Mesendoderm (in vitro differentiated cells): ENCODE results near the gene TMEM158.

Experiments
- DNase-seq: peaks from one replicate; pipeline ENCODE4 v3.0.0; 2013
- H2AK5ac ChIP-seq: 2 replicates; pipeline ENCODE4 v1.6.1; 2013; ENCODE audit warnings: low read length, inconsistent platforms
- H2BK120ac ChIP-seq: 2 replicates; pipeline ENCODE4 v1.6.1; 2013; ENCODE audit warnings: low read depth, mild to moderate bottlenecking, low read length, moderate library complexity, mixed read lengths
- H2BK15ac ChIP-seq: replicated peaks from 2 replicates; pipeline ENCODE4 v1.6.1; 2013; ENCODE audit warnings: low read depth, mild to moderate bottlenecking, moderate library complexity
- H2BK5ac ChIP-seq: 2 replicates; pipeline ENCODE4 v1.6.1; 2013; ENCODE audit warnings: low read length, inconsistent platforms
- H3K18ac ChIP-seq: 2 replicates; pipeline ENCODE4 v1.6.1; 2013; ENCODE audit warnings: mild to moderate bottlenecking, low read length, mixed read lengths
- H3K23ac ChIP-seq: one replicate; pipeline ENCODE4 v1.6.1; 2013; ENCODE audit warnings: low read length
- H3K27ac ChIP-seq: 2 replicates; pipeline ENCODE4 v1.5.1; 2013; ENCODE audit warnings: low read depth, mild to moderate bottlenecking, inconsistent platforms, low read length, moderate library complexity
- H3K27me3 ChIP-seq: 2 replicates; pipeline ENCODE4 v1.6.1; 2013; ENCODE audit warnings: low read length, control low read depth, mild to moderate bottlenecking, inconsistent platforms; ENCODE audit not compliant: insufficient read depth, poor library complexity
- H3K36me3 ChIP-seq: 2 replicates; pipeline ENCODE4 v1.6.1; 2013; ENCODE audit warnings: low read length, inconsistent platforms; ENCODE audit not compliant: control insufficient read depth, insufficient read depth
- H3K4ac ChIP-seq: one replicate; pipeline ENCODE4 v1.6.1; 2013; ENCODE audit warnings: low read depth, mild to moderate bottlenecking, low read length, moderate library complexity
- H3K4me1 ChIP-seq: 2 replicates; pipeline ENCODE4 v1.6.1; 2013; ENCODE audit warnings: low read depth, low read length, inconsistent platforms; ENCODE audit not compliant: control insufficient read depth
- H3K4me2 ChIP-seq: 2 replicates; pipeline ENCODE4 v1.6.1; 2013; ENCODE audit warnings: low read length
- H3K4me3 ChIP-seq: 2 replicates; pipeline ENCODE4 v1.5.1; 2013; ENCODE audit warnings: mild to moderate bottlenecking, low read length
- H3K56ac ChIP-seq: one replicate; pipeline ENCODE4 v1.6.1; 2013; ENCODE audit warnings: low read length
- H3K79me1 ChIP-seq: 2 replicates; pipeline ENCODE4 v1.6.1; 2013; ENCODE audit warnings: low read length, inconsistent platforms
- H3K79me2 ChIP-seq: 2 replicates; pipeline ENCODE4 v1.6.1; 2013; ENCODE audit warnings: mild to moderate bottlenecking, low read length; ENCODE audit not compliant: control insufficient read depth, insufficient read depth
- H3K9ac ChIP-seq: 2 replicates; pipeline ENCODE4 v1.6.1; 2013; ENCODE audit warnings: low read length, inconsistent platforms
- H4K5ac ChIP-seq: one replicate; pipeline ENCODE4 v1.6.1; 2013; ENCODE audit warnings: low read length
- H4K8ac ChIP-seq: one replicate; pipeline ENCODE4 v1.6.1; 2013; ENCODE audit warnings: low read depth, mild to moderate bottlenecking, control low read depth, low read length, moderate library complexity
- WGBS: extraction: QIAGEN DNeasy Blood & Tissue Kit; methylation state at CpG from one replicate; pipeline ENCODE4 v1.1.7; 2013; ENCODE audit warnings: low lambda C conversion rate, missing lambda C conversion rate; ENCODE audit not compliant: insufficient coverage; ENCODE audit errors: extremely low coverage; 5-methylcytosine and 5-hydroxymethylcytosine counted together

Gene TMEM158

GRCh38 chr3:45191424-45191823, 34.7 kb downstream of the TMEM158 start:
- Histone ChIP-seq H3K79me1 (no peaks in the 10 kb centered on the region), H4K8ac (no peak overlapping the region), H3K23ac (no peak overlapping the region), H3K4me3 (no peak overlapping the region), H3K27ac (no peak overlapping the region), H3K56ac (no peak overlapping the region), H3K79me2 (no peaks in the 10 kb centered on the region), H2BK5ac (no peak overlapping the region), H2BK15ac (no peak overlapping the region), H3K18ac (no peak overlapping the region), H3K4me2 (no peak overlapping the region), H3K27me3 (no peaks in the 10 kb centered on the region), H2BK120ac (no peak overlapping the region), H2AK5ac (no peak overlapping the region), H3K4me1 (no peaks in the 10 kb centered on the region), H3K9ac (no peak overlapping the region), H3K36me3 (no peaks in the 10 kb centered on the region), H4K5ac (no peak overlapping the region), H3K4ac (no peak overlapping the region)
- no CpG with 5 or more reads among the region's 4 CpGs for WGBS
- no peak for DNase-seq

GRCh38 chr3:45188719-45189659, 37.1 kb downstream of the TMEM158 start:
- WGBS, result no CpG with 5 or more reads among the region's 8 CpGs
- no peak overlapping the region for H3K18ac ChIP-seq
- no peak overlapping the region for H3K4me2 ChIP-seq
- H3K27ac ChIP-seq, result no peak overlapping the region
- H4K5ac ChIP-seq, result no peak overlapping the region
- no peak overlapping the region for H3K4me3 ChIP-seq
- no peak overlapping the region for H3K4ac ChIP-seq
- H3K9ac ChIP-seq, result no peak overlapping the region
- no peak for DNase-seq
- no peak overlapping the region for H3K56ac ChIP-seq
- no peak overlapping the region for H4K8ac ChIP-seq
- H3K36me3 ChIP-seq, result no peaks in the 10 kb centered on the region
- no peaks in the 10 kb centered on the region for H3K4me1 ChIP-seq
- no peak overlapping the region for H2BK120ac ChIP-seq
- no peak overlapping the region for H2AK5ac ChIP-seq
- no peaks in the 10 kb centered on the region for H3K79me2 ChIP-seq
- no peak overlapping the region for H2BK15ac ChIP-seq
- H3K27me3 ChIP-seq, result no peaks in the 10 kb centered on the region
- no peaks in the 10 kb centered on the region for H3K79me1 ChIP-seq
- no peak overlapping the region for H3K23ac ChIP-seq
- no peak overlapping the region for H2BK5ac ChIP-seq

- no peaks in the 10 kb centered on the region for H3K27me3 ChIP-seq
- no peaks in the 10 kb centered on the region for H3K79me2 ChIP-seq
- H3K9ac ChIP-seq, result no peak overlapping the region
- no peak overlapping the region for H3K56ac ChIP-seq
- no peak overlapping the region for H2BK5ac ChIP-seq
- DNase-seq, result no peak
- no peak overlapping the region for H3K27ac ChIP-seq
- H4K8ac ChIP-seq, result no peak overlapping the region
- H3K4me3 ChIP-seq, result no peak overlapping the region
- WGBS, result no CpG with 5 or more reads among the region's 3 CpGs
- H4K5ac ChIP-seq, result no peak overlapping the region
- H2BK15ac ChIP-seq, result no peak overlapping the region
- H3K4me1 ChIP-seq, result peaks cover 6% of the 10 kb centered on the region
- H2AK5ac ChIP-seq, result no peak overlapping the region
- H2BK120ac ChIP-seq, result no peak overlapping the region
- no peaks in the 10 kb centered on the region for H3K79me1 ChIP-seq
- no peak overlapping the region for H3K18ac ChIP-seq
- no peak overlapping the region for H3K4ac ChIP-seq
- no peaks in the 10 kb centered on the region for H3K36me3 ChIP-seq
- H3K4me2 ChIP-seq, result no peak overlapping the region
- no peak overlapping the region for H3K23ac ChIP-seq
Observed at GRCh38 chr3:45187694-45188141, 38.4 kb downstream of the TMEM158 start.

- H3K4me3 ChIP-seq, result no peak overlapping the region
- no peaks in the 10 kb centered on the region for H3K79me2 ChIP-seq
- DNase-seq, result no peak
- H3K56ac ChIP-seq, result no peak overlapping the region
- no peak overlapping the region for H2BK15ac ChIP-seq
- no peak overlapping the region for H2BK5ac ChIP-seq
- no peaks in the 10 kb centered on the region for H3K36me3 ChIP-seq
- H4K5ac ChIP-seq, result no peak overlapping the region
- H3K4ac ChIP-seq, result no peak overlapping the region
- H3K9ac ChIP-seq, result no peak overlapping the region
- no peaks in the 10 kb centered on the region for H3K79me1 ChIP-seq
- H3K18ac ChIP-seq, result no peak overlapping the region
- H3K23ac ChIP-seq, result no peak overlapping the region
- no peak overlapping the region for H2AK5ac ChIP-seq
- no peak overlapping the region for H2BK120ac ChIP-seq
- peaks cover 6% of the 10 kb centered on the region for H3K4me1 ChIP-seq
- no CpG with 5 or more reads among the region's 6 CpGs for WGBS
- H3K27me3 ChIP-seq, result no peaks in the 10 kb centered on the region
- H3K27ac ChIP-seq, result no peak overlapping the region
- H3K4me2 ChIP-seq, result no peak overlapping the region
- no peak overlapping the region for H4K8ac ChIP-seq
Observed at GRCh38 chr3:45186871-45187270, 39.2 kb downstream of the TMEM158 start.

- WGBS, result no CpG with 5 or more reads among the region's 5 CpGs
- H3K4me1 ChIP-seq, result peaks cover 6% of the 10 kb centered on the region
- H3K23ac ChIP-seq, result no peak overlapping the region
- no peak overlapping the region for H3K4ac ChIP-seq
- DNase-seq, result no peak
- no peak overlapping the region for H3K18ac ChIP-seq
- no peaks in the 10 kb centered on the region for H3K27me3 ChIP-seq
- H3K36me3 ChIP-seq, result no peaks in the 10 kb centered on the region
- H3K79me2 ChIP-seq, result no peaks in the 10 kb centered on the region
- H3K9ac ChIP-seq, result no peak overlapping the region
- no peak overlapping the region for H2AK5ac ChIP-seq
- H4K8ac ChIP-seq, result no peak overlapping the region
- H3K4me3 ChIP-seq, result no peak overlapping the region
- no peak overlapping the region for H4K5ac ChIP-seq
- no peak overlapping the region for H2BK15ac ChIP-seq
- no peak overlapping the region for H2BK5ac ChIP-seq
- H3K4me2 ChIP-seq, result no peak overlapping the region
- H2BK120ac ChIP-seq, result no peak overlapping the region
- H3K56ac ChIP-seq, result no peak overlapping the region
- H3K27ac ChIP-seq, result no peak overlapping the region
- no peaks in the 10 kb centered on the region for H3K79me1 ChIP-seq
Observed at GRCh38 chr3:45185461-45185860, 40.6 kb downstream of the TMEM158 start.
